Measurements from ENCODE around the gene CAPN12.
"Not testable (repeated sequence)": the region's sequence is repeated elsewhere in the genome, so short reads cannot be mapped to it uniquely, and the experiment has no call there.

- TF ChIP-seq POLR2A (IDR thresholded peaks at IDR 0.05; ENCODE audit: low read depth); POLR2AphosphoS5 (IDR thresholded peaks at IDR 0.05): not testable (repeated sequence)
- TF ChIP-seq, protein P1, sequence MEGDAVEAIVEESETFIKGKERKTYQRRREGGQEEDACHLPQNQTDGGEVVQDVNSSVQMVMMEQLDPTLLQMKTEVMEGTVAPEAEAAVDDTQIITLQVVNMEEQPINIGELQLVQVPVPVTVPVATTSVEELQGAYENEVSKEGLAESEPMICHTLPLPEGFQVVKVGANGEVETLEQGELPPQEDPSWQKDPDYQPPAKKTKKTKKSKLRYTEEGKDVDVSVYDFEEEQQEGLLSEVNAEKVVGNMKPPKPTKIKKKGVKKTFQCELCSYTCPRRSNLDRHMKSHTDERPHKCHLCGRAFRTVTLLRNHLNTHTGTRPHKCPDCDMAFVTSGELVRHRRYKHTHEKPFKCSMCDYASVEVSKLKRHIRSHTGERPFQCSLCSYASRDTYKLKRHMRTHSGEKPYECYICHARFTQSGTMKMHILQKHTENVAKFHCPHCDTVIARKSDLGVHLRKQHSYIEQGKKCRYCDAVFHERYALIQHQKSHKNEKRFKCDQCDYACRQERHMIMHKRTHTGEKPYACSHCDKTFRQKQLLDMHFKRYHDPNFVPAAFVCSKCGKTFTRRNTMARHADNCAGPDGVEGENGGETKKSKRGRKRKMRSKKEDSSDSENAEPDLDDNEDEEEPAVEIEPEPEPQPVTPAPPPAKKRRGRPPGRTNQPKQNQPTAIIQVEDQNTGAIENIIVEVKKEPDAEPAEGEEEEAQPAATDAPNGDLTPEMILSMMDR (IDR thresholded peaks at IDR 0.05), result not testable (repeated sequence)
These were observed 26.1 kb upstream of the CAPN12 start for GRCh38 chr19:38770228-38770948.

Measured in esophagus muscularis mucosa (tissue), 3 donors.